Thymus (tissue), 11 donors: ENCODE data around the gene TMEM259. TPM values are rescaled to one million over a fixed set of nuclear protein-coding genes. Genes with fewer than 3 reads are reported as not detected.

ENCODE experiments used
- DNase-seq, 9 donors: peaks; one replicate each; pipeline ENCODE4 v3.0.0-alpha.2; 2013; ENCODE audit warnings: low spot score in 9 of 9, low read depth in 6 of 9, missing footprints in 1 of 9
- H3K27ac ChIP-seq, 2 donors: one replicate each; pipeline ENCODE4 v1.5.1; 2013; ENCODE audit warnings: control low read depth in 1 of 2, low read depth in 1 of 2, low read length in 1 of 2, mild to moderate bottlenecking in 1 of 2, moderate library complexity in 1 of 2
- H3K27me3 ChIP-seq, 2 donors: one replicate each; pipeline ENCODE4 v1.5.1; 2013; ENCODE audit warnings: low read length in 1 of 2; ENCODE audit not compliant: control insufficient read depth in 2 of 2, insufficient read depth in 1 of 2
- H3K36me3 ChIP-seq, 2 donors: one replicate each; pipeline ENCODE4 v1.5.1; 2013; ENCODE audit warnings: low read length in 1 of 2, mild to moderate bottlenecking in 1 of 2, moderate library complexity in 1 of 2; ENCODE audit not compliant: control insufficient read depth in 2 of 2, insufficient read depth in 2 of 2
- H3K4me1 ChIP-seq, 2 donors: one replicate each; pipeline ENCODE4 v1.5.1; 2013; ENCODE audit warnings: low read length in 2 of 2; ENCODE audit not compliant: control insufficient read depth in 2 of 2, insufficient read depth in 2 of 2
- H3K4me3 ChIP-seq, 2 donors: one replicate each; pipeline ENCODE4 v1.5.1; 2013; ENCODE audit warnings: low read length in 2 of 2, control low read depth in 1 of 2, mild to moderate bottlenecking in 1 of 2
- H3K9me3 ChIP-seq, 2 donors: one replicate each; pipeline ENCODE4 v1.5.1; 2013; ENCODE audit warnings: low read length in 1 of 2, mild to moderate bottlenecking in 1 of 2; ENCODE audit not compliant: control insufficient read depth in 2 of 2, insufficient read depth in 1 of 2
- WGBS: extraction: QIAGEN DNeasy Blood & Tissue Kit; methylation state at CpG from one replicate; pipeline ENCODE4 v1.1.7; 2013; 5-methylcytosine and 5-hydroxymethylcytosine counted together
- polyA plus RNA-seq: library from polyadenylated mRNA; stranded (reverse); fragments of 200-250 nt; gene quantifications from one replicate; pipeline ENCODE4 v1.2.3, GENCODE V29; 2013
- total RNA-seq: library from RNA; stranded (reverse); fragments of 120-200 nt; gene quantifications from one replicate; pipeline ENCODE4 v1.2.4, GENCODE V29; 2013
- donor health status: healthy.

Gene TMEM259
- total and polyA plus RNA-seq, 2 donors, result 73.1 to 359 TPM

DNA sequence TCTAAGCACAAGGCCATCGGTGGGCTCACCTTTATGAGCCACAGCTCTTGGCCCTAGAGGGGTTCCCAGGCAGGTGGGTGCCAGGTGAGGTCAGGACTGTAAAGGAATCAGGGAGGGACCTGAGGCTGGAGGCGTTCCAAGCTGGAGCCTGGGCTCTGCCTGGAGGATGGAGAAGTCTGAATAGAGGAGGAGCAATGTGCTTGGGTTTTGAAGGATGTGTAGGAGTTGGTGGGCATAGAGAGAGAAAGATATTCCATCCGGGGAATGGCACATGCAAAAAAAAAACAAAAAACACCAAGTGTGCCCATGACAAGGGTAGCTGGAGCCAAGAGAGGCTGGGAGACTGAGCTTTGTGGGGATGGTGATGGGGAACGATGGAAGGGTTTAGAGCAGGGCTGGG is 18.3 kb downstream of the TMEM259 start:
- Histone ChIP-seq H3K36me3 (no peaks in the 10 kb centered on the region), H3K27ac (no peak overlapping the region), H3K27me3 (peaks cover 41 to 54% of the 10 kb centered on the region in 2 donors), H3K4me1 (peaks cover 4 to 5% of the 10 kb centered on the region in 2 donors), H3K9me3 (peaks cover 0 to 7% of the 10 kb centered on the region in 2 donors), H3K4me3 (no peak overlapping the region)
- 83% methylated on average over 4 of the region's 4 CpGs for WGBS
- DNase-seq, result no peak

DNA sequence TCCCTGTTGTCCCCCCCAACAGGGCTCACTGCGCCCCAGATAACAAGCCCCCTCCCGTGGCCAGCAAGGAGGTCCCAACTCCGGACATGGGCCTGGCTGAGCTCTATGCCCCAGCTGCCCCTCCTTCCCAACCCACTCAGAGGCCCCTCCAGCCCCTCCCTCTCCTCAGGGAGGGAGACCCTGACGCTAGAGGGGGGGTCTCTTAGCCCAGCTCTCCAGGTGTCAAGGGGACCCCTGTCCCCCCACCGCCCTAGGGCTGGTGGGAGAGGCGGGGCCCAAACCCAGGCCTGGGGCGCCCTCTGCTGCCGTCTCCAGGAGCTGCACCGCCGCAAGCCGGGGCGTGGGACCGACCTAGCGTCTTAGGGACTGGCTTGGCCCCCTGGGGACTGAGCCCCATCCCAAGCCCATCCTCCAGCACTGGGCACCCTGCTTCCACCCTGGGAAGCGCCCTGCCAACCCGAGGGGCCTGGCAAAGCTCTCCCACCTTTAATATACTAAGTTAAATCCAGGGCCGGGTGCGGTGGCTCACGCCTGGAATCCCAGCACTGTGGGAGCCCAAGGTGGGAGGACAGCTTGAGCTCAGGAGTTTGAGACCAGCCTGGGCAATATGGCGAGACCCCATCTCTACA is 19.3 kb downstream of the TMEM259 start:
- DNase-seq, result peak in 4 of 9 donors; percentile 24 to 62 (median 46)
- peaks cover 47 to 63% of the 10 kb centered on the region in 2 donors for H3K27me3 ChIP-seq
- peaks cover 0 to 7% of the 10 kb centered on the region in 2 donors for H3K9me3 ChIP-seq
- H3K4me3 ChIP-seq, result no peak overlapping the region
- H3K36me3 ChIP-seq, result no peaks in the 10 kb centered on the region
- WGBS, result 14% methylated on average over 20 of the region's 20 CpGs
- no peak overlapping the region for H3K27ac ChIP-seq
- peaks cover 4 to 5% of the 10 kb centered on the region in 2 donors for H3K4me1 ChIP-seq

DNA sequence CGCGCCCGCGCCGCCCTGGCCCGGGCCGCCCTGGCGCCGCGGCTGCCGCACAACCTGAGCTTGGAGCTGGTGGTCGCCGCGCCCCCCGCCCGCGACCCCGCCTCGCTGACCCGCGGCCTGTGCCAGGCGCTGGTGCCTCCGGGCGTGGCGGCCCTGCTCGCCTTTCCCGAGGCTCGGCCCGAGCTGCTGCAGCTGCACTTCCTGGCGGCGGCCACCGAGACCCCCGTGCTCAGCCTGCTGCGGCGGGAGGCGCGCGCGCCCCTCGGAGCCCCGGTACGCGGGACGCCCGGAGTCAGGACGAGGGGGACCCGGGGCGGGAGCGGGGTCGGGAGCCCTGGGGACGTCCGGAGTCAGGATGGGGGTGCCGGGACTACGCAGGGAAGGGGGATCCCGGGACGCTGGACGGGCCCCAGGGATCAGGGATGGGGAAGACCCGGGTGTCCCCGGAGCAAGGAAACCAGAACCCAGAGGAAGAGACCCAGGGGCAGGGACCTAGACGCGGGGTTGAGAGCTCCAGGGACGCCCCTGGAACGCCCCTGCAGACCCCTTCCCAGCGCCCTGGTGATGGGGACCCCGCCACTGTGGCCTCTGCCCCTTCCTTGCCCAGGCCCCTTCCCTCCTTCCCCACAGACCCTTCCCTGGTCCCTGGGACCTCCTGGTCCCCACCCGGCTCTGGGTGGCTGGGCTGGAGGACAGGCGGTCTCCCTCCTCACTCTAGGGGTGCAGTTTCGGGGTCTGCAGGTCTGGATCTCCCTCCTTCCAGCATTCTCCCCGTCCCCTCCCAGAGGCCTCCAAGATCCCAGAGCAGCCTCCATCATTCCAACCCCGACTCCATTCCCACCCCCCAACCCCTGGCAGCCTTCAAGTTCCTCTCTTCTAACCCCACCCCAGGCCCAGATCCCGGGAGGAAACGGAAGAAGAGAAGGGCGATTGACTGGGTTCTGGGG is 20.1 kb downstream of the TMEM259 start:
- 3% methylated on average over 73 of the region's 73 CpGs for WGBS
- H3K4me3 ChIP-seq, result peak overlapping the region in 1 of 2 donors; percentile 4
- DNase-seq, result no peak
- no peaks in the 10 kb centered on the region for H3K36me3 ChIP-seq
- peaks cover 8 to 13% of the 10 kb centered on the region in 2 donors for H3K4me1 ChIP-seq
- H3K27ac ChIP-seq, result no peak overlapping the region
- H3K27me3 ChIP-seq, result peaks cover 54 to 71% of the 10 kb centered on the region in 2 donors
- H3K9me3 ChIP-seq, result peaks cover 0 to 13% of the 10 kb centered on the region in 2 donors

DNA sequence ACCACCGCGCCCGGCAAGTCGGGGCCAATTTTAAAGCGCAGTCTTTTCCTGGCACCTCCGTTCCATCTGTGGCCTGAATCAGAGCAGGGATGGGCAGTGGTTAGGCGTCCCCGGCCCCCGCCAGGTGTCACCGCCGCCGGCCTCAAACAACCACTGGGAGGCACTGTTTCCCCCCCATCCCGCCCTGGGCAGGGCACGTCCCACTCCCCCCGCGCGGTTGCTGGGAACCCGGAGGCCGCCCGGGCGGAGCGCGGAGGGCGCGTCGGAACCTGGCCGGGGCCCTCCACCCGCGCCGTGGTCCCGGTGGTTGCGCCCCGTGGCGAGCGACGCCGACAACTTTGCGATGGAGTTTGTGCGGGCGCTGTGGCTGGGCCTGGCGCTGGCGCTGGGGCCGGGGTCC is 20.8 kb downstream of the TMEM259 start, which contains the start of gene GRIN3B:
GRIN3B (plus strand) TSS at position 325 of the 400 bp plus-strand sequence; CDS start at position 344, 19 bp downstream.
- Histone ChIP-seq H3K27me3 (peaks cover 55 to 79% of the 10 kb centered on the region in 2 donors), H3K4me3 (peak within 1 kb of the TSS in 1 of 2 donors; percentile 4), H3K4me1 (peaks cover 8 to 14% of the 10 kb centered on the region in 2 donors), H3K36me3 (no peaks in the 10 kb centered on the region), H3K9me3 (peaks cover 0 to 18% of the 10 kb centered on the region in 2 donors), H3K27ac (no peak within 1 kb of the TSS)
- 2% methylated on average over 43 of the region's 43 CpGs for WGBS
- peak in 3 of 9 donors; percentile 15 to 57 (median 37) for DNase-seq

DNA sequence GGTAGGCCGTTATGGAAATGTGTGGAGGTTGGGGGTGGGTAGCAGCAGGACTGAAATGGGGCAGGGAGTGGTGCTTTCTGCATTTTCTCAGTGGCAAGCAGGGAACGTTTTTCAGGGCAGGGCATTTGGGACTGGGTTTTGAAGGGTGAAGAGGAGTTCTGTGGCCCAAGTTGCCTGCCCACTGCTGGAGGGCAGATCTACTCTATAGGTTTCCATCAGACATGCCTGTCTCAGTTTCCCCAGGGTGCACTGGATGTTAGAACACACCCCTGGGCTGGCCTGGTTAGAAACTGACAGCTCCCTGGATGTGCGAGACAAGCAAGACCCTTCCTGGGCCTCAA is 21.6 kb downstream of the TMEM259 start:
- no peak overlapping the region for H3K27ac ChIP-seq
- 75% methylated on average over 3 of the region's 3 CpGs for WGBS
- H3K4me3 ChIP-seq, result no peak overlapping the region
- peaks cover 8 to 14% of the 10 kb centered on the region in 2 donors for H3K4me1 ChIP-seq
- DNase-seq, result no peak
- peaks cover 55 to 82% of the 10 kb centered on the region in 2 donors for H3K27me3 ChIP-seq
- peaks cover 0 to 18% of the 10 kb centered on the region in 2 donors for H3K9me3 ChIP-seq
- peaks cover 0 to 3% of the 10 kb centered on the region in 2 donors for H3K36me3 ChIP-seq

DNA sequence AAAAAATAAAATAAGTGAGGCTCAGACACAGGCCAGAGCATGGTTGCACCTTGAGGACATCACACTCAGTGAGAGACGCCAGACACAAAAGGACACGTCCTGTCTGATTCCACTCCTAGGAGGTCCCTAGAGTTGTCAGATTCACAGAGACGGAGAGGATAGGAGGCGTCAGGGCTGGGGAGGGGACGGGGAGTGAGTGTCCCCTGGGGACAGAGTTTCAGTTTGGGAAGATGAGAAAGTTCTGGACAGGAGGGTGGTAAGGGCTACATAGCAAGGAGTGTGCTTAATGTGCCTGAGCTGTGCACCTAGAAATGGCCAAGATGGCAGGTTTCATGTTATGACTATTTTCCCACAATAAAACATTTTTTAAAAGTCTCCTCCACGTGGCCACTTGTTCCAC is 22.9 kb downstream of the TMEM259 start:
- H3K9me3 ChIP-seq, result peaks cover 0 to 18% of the 10 kb centered on the region in 2 donors
- no peak overlapping the region for H3K4me3 ChIP-seq
- H3K4me1 ChIP-seq, result peaks cover 8 to 14% of the 10 kb centered on the region in 2 donors
- DNase-seq, result no peak
- H3K27ac ChIP-seq, result no peak overlapping the region
- H3K36me3 ChIP-seq, result peaks cover 0 to 10% of the 10 kb centered on the region in 2 donors
- WGBS, result 64% methylated on average over 6 of the region's 6 CpGs
- peaks cover 53 to 81% of the 10 kb centered on the region in 2 donors for H3K27me3 ChIP-seq

DNA sequence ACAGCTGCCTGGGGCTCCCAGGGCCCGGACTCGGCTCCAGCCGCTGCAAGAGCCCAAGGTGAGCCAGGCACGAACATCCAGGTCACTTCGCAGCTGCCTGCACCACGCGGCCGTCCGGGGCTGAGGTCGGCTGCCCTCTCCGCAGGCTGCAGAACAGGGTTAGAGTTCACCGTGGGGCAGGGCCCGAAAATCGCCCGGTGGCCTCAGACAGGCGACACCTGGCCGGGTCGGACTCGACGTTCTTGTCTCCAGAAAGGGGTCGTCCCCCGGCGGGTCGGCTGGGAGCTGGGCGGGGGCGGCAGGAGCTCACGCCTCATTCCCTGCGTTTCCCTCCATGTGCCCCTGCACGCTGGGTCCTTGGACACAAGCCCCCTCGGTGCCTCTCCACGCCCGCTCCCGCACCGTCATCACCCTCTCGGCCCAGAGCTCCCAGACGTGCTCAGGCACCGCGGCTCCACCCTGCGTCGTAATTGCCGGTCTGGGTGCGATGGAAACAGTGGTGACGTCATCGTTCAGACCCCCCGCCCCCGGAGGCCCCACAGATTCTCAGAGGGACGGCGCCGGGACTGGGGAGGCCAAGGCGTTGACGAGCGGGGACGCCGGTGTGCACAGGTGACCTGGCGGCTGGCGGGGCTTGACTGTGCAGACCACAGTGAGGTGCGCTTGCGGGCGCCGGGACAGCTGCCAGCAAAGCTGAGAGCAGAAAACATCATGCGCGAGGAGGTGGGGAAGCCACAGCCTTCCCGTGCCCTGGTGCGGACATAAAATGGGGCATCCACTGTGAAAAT is 24.7 kb downstream of the TMEM259 start:
- peak in 5 of 9 donors; percentile 36 to 74 (median 41) for DNase-seq
- WGBS, result 25% methylated on average over 64 of the region's 64 CpGs
- H3K27me3 ChIP-seq, result peaks cover 44 to 63% of the 10 kb centered on the region in 2 donors
- H3K9me3 ChIP-seq, result peaks cover 0 to 14% of the 10 kb centered on the region in 2 donors
- peak overlapping the region in 1 of 2 donors; percentile 22 for H3K4me3 ChIP-seq
- H3K36me3 ChIP-seq, result peaks cover 7 to 19% of the 10 kb centered on the region in 2 donors
- peaks cover 8 to 14% of the 10 kb centered on the region in 2 donors for H3K4me1 ChIP-seq
- no peak overlapping the region for H3K27ac ChIP-seq

DNA sequence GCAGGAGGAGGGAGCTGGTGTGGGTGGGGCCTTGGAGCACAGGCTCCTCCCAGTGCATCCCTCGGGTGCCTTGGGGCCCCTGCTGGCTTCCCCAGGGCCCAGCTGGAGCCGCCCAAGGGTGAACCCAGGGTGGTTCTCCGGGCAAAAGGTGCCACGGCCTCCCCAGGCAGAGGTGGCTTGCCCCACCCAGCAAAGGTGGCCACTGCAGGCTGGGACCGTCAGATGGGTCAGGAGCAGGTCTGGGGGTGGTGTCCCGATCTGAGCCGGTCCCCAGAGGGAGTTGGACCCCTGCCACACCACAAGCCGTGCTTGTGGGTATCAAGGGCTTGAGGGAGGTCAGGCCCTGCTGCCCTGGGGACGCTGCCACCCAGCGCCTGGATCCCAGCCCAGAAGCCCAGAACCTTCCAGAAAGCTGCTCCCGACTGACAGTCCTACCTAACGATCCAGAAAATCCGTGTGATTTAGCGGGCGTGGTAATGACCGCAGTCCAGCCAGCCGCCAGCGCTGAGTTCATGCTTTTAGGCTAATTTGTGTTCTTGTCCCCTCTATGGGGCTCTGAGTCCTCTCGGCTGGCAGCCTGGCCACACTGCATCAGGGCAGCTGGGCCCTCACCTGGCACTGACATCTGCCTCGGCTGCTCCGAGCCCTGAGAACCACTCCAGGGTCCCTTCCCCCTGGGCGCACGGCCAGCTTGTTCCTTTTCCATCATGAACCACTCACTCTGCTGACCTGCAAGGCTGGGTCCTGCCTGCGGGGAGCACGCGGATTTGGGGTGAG is 25.7 kb downstream of the TMEM259 start:
- Histone ChIP-seq H3K27me3 (peaks cover 35 to 55% of the 10 kb centered on the region in 2 donors), H3K27ac (no peak overlapping the region), H3K36me3 (peaks cover 15 to 27% of the 10 kb centered on the region in 2 donors), H3K9me3 (peaks cover 0 to 15% of the 10 kb centered on the region in 2 donors), H3K4me1 (peaks cover 6 to 9% of the 10 kb centered on the region in 2 donors), H3K4me3 (no peak overlapping the region)
- WGBS, result 94% methylated on average over 26 of the region's 26 CpGs
- no peak for DNase-seq
